Daoy (cell line): Measurements from ENCODE around the gene SLC26A1. TPM values are rescaled to one million over a fixed set of nuclear protein-coding genes. Genes with fewer than 3 reads are reported as not detected.

Source experiments
- DNase-seq: peaks from one replicate; pipeline ENCODE4 v3.0.0-alpha.2; 2015; ENCODE audit warnings: low read depth
- total RNA-seq: library from RNA; depleted of rRNA; stranded (reverse); fragments of >200 nt; shearing (Covaris generic); gene quantifications from 2 replicates; pipeline ENCODE4 v1.2.3, GENCODE V29; 2014

SLC26A1 gene
- total RNA-seq, 1 experiment from 2014 or later = 0.57 TPM

DNA sequence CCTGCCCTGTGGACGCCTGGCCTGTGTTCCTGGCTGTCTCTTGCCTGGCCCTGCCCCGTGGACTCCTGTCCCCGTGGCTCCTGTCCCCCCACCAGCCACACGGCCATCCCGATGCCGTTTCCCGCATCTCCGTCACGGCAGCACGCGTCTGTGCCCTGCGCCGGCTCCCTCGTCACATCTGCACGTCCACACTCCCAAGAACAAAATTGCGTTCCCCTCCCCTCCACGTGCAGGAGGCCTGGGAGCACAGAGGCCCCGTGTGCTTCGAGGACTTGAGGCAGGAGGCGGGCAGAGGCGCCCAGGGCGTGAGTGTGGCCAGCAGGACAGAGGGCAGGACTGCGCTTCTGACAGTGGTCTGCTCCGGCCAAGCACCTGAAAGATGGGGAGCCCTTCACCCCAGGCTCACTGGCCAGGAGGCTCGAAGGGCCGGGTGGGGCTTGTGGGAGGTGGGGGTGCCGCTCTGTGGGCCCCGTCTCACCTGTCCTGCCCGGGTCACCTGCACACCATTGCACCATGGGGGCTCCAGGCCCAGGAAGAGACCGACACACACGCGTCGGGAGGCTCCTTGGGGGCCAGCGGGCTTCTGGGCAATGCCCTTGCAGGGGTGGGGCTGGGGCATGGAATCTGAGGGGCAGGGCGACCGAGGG lies 35.5 kb upstream of the SLC26A1 start:
- no peak for DNase-seq

DNA sequence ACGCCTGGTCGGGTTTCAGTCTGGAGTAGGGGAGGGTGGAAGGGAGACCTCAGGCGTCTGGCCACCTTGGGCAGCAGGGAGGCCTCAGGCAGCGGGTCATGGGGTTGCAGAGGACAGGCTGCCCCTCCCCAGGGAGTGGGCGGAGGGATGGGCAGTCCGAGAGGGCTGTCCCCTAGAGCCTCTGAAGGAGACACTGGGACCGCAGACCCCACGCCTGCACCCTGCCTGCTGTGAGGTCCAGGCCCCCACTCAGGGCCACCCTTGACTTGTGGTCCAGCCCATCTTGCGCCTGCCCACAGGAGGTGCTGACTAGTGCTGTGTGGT lies 34.7 kb upstream of the SLC26A1 start:
- no peak for DNase-seq

DNA sequence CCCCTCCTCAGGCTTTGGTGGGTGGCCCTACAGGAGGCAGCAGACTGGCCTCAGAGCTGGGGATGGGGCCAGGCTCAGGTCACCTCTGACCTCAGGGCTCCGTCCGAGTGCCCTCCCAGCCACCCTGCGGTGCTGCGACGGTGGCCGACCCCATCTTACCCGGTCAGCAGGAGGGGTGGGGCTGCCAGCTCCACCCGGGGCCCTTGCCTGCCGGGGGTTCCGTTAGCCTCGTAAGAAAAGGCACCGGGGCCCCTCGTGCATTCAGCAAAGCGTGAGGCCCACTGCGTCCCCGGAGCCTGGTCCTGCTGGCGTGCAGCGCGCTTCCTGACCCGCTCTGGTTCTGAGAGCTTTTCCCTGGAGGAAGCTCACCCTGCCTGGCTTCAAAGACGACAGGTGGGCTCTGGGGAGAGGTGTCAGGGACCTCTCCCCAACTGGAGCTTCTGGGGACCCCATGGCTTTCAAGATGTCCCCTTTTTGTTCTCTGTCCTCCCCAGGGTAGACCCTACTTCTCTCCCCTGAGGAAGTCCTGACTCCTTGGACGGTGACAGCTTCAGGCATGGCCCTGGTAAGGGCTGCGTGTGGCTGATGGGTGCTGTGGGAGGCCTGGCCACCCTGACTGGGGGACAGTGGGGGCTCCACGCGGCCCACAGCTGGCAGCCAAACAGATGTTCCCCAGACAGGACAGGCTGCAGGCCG lies 34.2 kb upstream of the SLC26A1 start:
- no peak for DNase-seq

DNA sequence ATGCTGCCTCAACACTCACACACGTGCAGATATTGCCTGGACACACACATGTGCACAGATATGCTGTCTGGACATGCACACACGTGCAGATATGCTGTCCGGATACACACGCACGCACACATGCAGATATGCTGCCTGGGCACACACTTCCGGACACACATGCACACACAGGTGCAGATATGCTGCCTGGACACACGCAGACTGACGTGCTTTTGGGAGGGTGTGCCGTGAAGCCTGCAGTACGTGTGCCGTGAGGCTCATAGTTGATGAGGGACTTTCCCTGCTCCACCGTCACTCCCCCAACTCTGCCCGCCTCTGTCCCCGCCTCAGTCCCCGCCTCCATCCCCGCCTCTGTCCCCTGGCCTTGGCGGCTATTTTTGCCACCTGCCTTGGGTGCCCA lies 32.9 kb upstream of the SLC26A1 start:
- peak; percentile 47 for DNase-seq

DNA sequence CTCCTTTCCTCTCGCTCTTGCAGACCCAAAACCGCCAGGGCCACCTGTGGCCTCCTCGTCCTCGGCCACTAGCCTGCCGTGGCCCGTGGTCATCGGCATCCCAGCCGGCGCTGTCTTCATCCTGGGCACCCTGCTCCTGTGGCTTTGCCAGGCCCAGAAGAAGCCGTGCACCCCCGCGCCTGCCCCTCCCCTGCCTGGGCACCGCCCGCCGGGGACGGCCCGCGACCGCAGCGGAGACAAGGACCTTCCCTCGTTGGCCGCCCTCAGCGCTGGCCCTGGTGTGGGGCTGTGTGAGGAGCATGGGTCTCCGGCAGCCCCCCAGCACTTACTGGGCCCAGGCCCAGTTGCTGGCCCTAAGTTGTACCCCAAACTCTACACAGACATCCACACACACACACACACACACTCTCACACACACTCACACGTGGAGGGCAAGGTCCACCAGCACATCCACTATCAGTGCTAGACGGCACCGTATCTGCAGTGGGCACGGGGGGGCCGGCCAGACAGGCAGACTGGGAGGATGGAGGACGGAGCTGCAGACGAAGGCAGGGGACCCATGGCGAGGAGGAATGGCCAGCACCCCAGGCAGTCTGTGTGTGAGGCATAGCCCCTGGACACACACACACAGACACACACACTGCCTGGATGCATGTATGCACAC lies 31.8 kb upstream of the SLC26A1 start:
- DNase-seq = no peak

DNA sequence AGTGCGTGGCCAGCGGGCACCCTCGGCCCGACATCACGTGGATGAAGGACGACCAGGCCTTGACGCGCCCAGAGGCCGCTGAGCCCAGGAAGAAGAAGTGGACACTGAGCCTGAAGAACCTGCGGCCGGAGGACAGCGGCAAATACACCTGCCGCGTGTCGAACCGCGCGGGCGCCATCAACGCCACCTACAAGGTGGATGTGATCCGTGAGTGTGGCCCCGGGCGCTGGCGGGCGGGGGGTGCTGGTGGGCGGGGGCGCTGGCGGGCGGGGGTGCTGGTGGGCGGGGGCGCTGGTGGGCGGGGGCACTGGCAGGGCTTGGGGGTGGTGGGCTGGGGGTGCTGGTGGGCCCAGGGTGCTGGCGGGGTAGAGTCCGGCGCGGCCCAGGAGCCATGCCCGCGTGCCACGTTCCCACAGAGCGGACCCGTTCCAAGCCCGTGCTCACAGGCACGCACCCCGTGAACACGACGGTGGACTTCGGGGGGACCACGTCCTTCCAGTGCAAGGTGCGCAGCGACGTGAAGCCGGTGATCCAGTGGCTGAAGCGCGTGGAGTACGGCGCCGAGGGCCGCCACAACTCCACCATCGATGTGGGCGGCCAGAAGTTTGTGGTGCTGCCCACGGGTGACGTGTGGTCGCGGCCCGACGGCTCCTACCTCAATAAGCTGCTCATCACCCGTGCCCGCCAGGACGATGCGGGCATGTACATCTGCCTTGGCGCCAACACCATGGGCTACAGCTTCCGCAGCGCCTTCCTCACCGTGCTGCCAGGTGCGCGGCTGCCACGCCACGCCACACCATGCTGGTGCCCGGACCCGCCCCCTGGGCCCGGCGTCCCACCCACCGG lies 30.9 kb upstream of the SLC26A1 start:
- DNase-seq = no peak

DNA sequence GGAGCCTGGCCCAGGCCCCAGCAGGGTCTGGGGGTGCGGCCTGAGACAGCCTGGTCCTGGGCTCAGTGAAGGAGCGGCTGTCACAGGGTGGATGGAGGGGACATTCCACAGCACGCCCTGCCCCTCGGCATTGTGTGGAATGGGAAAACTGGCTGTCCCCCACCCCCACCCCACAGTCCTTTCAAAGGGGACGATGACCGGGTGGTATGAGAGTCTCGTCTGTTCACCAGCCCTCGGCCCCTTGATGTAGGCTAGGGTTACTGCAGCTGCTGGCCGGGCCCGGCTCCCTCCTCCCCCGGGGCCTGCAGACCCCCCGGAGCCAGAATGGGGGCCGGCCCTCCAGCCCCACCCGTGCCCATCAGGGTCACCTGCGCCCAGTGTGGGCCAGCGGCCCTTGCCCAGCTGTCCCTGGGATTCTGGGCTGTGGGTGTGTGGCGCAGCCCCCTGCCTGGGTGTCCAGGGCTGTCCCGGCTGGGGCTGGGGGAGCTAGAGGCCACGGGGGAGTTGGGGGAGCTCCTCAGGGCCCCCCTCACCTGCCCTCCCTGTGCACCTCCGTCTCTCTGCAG lies 30.0 kb upstream of the SLC26A1 start:
- DNase-seq = no peak

DNA sequence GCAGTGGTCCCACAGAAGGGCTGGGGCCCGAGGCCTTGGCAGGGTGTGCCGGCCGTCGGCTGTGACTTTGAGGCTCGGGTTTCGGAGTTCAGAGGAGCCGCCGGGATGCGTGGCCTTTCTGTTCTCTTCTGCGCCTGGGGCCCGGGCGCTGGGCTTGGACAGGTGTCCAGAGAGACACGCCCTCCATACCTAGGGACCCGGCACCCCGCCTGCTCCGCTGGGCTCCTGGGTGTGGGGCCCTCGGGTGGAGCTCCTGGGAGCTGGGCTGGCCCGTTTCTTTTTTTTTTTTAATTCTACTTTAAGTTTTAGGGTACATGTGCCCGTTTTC lies 29.5 kb upstream of the SLC26A1 start:
- DNase-seq = no peak

DNA sequence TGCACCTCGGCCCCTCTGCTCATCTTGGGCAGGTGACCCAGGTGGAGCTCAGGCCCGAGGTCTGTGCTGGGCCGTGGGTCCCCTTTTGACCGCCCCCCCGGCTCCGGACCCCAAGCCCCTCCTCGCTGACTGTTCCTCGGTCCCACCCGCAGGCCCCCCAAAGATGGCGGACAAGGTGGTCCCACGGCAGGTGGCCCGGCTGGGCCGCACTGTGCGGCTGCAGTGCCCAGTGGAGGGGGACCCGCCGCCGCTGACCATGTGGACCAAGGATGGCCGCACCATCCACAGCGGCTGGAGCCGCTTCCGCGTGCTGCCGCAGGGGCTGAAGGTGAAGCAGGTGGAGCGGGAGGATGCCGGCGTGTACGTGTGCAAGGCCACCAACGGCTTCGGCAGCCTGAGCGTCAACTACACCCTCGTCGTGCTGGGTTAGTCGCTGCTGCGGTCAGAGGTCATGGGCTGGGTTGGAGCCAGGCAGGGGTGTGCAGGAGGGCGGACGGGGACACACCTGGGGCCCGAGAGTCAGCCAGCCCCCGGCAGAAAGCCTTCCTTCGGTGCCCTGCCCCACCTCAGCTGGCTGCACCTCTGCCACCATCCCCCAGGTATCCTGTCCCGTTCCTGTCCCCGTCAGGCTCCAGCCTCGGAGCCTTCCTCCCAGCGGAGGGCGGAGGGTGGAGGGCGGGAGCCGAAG lies 29.0 kb upstream of the SLC26A1 start:
- no peak for DNase-seq

DNA sequence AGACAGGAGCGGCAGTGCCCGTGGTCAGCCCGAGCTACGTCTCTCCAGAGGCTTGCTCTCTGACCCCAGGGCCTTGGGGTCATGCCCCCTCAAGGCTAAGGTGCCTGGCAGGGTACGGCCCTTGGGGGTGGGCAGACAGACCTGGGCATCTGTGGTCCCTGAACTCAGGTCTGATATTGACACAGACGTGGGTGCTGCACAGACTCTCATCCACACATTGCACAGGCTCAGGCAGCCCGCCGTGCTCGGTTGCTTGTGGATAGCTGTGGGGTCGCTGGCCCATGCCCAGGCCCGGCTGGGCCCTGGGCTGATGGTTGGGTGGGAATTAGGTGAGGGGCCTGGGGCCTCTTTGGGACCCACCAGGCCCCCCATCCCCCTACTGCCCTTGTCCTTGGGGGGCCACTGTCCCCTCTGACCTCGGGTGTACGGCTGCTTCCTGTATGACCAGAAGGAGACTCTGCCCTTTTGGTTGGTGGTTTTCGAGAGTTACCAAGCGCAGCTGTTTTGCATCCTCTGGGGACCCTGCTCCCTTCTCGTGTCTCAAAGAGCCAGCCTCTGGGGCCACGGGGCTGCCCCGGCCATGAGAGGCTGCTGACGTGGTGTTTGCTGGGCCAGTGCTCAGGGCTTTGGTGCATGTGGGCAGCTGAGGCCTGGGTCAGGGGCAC lies 28.3 kb upstream of the SLC26A1 start:
- DNase-seq = no peak

DNA sequence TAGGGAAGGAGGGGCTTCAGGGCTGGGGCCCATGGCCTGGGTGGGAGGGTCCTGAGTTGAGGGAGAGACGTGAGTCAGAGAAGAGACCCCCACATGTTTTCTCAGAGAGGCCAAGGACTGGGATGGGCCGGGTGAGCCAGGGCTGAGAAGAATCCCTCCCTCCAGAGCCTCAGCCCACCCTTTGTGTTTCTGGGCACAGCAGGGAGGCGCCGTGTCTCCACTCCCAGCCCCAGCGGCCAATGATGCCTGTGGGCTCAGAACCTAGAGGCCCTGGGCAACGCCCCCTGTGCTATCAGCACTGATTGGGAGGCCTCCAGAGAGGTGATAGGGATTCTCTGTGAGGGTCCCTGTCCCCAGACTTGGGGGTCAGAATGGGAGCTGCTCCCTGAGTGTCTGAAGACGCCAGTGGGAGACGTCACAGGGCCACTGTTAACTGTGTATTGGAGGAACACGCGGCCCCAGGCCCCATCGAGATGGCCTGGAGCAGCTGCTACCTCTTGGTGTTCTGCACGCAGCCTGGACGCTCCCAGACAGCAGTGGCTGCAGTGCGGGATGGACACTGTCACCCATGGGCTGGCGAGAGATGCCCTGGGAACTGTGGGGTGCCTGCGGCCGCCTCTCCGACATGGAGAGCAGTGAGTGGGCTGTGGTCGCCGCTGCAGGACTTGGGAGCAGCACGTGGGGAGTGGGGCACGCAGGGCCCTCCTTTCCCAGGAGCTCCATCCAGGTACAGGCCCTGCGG lies 26.7 kb upstream of the SLC26A1 start:
- DNase-seq = no peak

DNA sequence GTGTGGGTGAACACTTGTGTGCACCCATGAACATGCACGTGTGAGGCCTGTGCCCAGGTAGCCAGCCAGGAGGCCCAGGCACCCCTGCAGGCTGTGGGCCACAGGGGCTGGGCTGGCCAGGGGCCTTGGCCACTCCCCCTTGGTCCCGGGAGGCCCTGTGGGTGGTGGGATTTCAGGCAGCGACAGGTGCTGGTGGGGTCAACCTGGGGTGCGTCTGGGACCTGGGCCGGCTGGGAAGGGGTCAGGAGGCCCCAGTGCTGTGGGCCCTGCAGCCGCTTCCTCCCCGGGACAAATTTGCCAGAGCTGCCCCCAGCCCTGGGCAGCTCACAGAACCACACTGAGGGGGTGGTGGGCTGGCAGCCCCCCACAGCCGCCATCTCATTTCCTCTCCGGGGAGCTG lies 26.1 kb upstream of the SLC26A1 start:
- no peak for DNase-seq

DNA sequence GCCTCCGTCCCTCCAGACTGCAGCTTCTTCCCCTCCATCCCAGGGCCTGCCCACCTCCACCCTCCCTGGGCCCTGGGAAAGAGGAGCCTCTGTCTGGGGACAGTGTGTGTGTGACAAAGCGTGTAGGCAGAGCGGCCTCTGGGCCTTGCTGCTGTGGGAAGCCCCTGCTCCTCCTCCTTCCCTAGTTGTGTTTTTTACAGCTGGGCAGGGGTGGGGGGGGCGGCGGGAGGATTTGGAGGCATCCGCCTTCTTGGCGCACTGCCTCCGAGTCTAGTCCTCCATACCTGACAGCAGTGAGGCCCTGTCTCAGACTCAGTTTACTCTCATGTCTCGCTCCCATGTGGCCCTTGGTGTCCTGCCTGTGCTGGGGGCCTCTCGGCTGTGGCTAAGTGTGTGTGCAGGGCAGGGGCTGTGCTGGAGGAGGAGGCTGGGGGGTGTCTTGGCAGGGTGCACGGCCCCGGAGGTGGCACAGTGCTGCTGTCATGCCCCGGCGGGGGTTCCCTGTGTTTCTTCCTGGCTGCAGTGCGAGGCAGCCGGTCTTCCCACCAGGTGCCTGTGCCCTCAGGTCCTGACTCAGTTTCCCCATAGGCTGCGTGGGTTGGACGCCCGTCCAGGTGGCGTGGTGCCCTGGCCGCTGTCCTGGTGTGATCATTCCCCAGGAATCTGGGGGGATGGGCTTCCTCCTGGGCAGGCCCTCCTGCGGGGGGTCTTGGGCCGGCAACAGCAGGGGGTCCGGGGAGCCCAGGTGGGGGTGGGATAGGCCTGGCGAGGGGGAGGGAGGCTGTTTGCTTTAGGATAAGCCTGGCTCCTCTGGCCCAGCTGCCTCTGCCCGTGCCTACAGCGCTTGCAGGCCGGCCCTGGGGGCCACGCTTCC lies 25.2 kb upstream of the SLC26A1 start:
- DNase-seq = no peak

DNA sequence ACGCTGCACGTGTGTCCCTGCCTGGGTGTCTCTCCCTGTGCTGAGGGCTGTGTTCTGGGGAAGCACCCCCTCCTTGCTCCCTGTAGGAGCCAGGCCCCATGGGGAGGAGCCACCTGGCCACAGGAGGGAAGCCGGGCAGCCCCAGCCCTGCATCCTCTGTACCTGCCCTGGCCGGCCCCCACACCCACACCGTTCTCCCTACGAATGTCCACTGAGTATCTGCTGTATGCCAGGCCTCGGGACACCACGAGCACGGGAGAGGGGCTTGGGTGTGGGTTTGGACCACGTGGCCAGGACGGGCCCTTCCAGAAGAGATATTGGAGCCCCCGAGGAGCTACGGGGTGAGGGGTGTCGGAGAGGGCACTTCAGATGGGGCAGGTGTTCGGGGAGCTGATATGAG lies 24.5 kb upstream of the SLC26A1 start:
- DNase-seq = no peak

DNA sequence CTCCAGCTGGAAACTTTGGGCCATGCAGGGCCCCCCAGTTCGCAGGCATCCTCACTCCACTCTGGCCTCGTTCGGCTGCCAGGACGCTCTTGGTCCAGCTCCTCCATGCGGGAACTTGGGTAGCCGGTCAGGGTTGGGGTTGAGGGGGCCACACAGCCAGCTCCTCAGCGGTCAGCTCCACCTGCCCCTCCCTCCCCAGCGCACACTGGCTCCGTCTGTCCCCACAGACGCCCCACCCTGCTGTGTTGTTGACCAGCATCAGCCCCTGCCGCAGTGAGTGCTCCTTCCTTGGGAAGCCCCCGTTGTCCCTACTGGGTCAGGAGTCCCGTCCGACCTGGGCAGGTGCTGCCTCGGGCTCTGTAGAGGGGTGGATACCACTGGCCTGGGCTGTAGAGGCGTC lies 24.0 kb upstream of the SLC26A1 start:
- no peak for DNase-seq

DNA sequence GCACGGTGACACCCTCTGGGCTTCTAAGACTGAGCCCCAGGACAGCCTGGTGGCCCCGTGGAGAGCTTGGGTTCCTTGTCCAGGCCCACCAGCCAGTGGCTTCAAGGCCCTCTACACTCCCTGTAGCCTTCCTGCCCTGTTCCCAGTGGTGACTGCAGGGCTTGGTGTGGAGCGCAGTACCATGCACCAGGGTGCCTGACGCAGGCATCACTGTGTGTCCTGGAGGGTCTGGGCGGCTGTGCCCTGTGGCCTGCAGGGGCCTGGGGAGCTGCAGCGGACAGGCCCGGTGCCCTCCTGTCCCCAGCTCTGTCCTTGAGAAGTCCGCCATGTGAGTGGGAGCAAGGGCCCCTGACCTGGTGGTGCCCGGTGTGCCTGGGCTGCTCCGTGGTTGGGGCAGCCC lies 22.5 kb upstream of the SLC26A1 start:
- no peak for DNase-seq

DNA sequence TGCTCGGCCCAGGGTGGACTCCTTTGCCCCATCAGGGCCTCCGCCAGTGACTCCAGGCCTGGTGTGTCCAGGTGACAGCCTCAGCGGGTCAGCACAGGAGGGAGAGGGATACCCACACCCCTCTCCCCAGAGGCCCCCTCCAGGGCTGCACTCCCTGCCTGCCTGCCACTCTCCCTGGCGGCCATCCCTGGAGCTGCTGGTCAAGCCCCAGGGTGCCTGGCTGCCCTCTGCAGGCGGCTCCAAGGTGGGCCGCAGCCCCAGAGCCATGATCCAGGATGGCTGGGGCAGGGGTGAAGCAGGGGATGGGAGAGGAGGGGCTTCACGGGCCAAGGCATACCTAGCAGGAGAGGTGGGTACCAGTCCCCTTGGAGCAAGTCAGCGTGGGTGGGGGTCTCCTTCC lies 22.0 kb upstream of the SLC26A1 start:
- no peak for DNase-seq

DNA sequence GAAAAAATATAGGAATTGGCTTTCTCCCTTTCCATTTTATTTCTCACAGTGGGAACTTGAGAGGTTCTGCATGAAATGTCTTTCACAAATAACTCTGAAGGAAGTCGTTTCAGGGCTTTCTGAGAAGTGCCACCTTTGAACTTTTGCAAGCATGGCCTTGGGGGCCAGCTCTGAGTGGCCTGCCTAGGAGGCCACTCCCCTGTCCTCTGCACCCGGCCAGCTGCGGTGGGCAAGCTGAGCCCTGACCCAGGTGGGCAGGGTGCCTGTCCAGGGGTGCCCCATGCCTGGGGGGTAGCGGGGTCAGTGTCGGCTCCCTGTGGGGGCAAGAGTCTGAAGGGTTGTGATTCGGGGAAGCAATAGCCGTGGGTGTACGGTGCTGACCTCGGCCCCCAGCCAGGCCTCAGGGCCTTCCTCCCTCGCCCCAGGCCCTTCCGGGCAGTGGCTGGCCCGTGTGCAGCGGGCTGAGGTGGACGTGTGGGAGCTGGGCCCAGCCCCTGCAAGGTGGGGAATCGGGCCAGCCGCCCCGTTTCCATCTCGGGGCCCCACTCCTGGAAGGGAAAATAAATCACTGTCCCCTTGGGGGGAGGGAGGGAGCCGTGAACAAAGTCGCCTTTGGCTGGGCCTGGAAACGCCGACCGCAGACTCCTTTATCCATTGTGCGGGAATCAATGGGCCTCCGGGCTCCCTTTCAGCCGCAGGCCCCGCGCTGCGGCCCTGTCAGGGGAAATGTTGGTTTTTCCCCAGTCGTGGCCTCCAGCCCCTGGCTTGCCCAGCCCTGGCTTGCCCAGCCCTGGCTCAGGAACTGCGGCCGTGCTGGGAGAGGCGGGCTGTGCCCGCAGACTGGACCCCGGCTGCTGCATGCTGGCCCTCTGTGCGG lies 21.3 kb upstream of the SLC26A1 start:
- no peak for DNase-seq
